Right renal pelvis (tissue), 4 donors: ENCODE data around the gene ZBTB20. TPM values are rescaled to one million over a fixed set of nuclear protein-coding genes. Genes with fewer than 3 reads are reported as not detected.

ENCODE experiments used
- DNase-seq, 4 donors: peaks; one replicate each; pipeline ENCODE4 v3.0.0-alpha.2; 2013; ENCODE audit warnings: low read depth in 4 of 4, low spot score in 3 of 4, missing footprints in 1 of 4
- polyA plus RNA-seq, 4 donors: library from polyadenylated mRNA; unstranded; fragments of 120-200 nt; gene quantifications; one replicate each; pipeline ENCODE4 v1.2.1, GENCODE V29; 2013; ENCODE audit not compliant: insufficient read length in 4 of 4

Gene ZBTB20
- polyA plus RNA-seq, 4 donors: 4.5 to 5.3 (median 4.9) TPM

DNA sequence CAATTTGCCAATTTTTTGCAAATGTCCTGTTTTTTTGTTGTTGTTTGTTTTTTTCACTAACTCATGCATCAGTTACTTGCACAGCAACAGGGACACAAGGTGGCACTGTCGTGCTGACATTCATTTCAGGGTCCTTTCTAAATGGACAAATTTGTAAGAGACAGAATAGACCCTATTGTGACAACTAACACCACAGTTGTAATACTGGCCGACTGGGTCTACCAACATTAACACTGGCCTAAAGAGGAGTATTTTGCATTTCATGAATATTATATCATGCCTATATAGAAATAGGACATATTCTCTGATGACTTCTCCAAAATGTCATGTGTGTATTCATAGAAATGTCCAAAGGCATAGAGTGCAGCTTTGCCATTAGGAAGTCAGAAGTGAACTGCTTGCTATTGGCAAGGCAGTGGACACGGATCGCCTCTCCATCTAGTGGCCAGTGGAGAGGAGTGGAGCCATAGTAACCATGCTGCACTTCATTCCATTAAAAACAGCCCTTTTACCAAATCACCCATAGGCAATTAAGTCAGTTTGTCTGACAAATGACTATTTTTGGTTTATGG is 54.8 kb downstream of the ZBTB20 start:
- peak in 1 of 4 donors; percentile 50 for DNase-seq

DNA sequence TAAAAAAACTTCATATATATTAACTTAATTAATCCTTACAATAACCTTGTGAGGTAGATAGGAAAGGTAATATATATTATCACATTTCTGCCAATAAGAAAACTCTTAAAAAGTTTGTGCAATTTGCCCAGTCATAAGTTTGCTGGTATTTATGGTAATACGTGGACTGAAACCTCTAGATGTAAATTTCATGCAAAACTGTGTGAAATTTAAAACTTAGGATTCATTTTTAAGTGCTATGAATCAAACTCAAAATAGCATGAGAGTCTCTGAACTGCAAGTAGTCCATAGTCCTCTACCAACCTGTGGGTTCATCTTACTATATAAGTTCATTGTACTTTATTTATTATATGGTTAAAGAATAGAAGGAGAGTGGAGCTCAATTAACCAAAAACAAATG is 56.4 kb downstream of the ZBTB20 start:
- DNase-seq: no peak

DNA sequence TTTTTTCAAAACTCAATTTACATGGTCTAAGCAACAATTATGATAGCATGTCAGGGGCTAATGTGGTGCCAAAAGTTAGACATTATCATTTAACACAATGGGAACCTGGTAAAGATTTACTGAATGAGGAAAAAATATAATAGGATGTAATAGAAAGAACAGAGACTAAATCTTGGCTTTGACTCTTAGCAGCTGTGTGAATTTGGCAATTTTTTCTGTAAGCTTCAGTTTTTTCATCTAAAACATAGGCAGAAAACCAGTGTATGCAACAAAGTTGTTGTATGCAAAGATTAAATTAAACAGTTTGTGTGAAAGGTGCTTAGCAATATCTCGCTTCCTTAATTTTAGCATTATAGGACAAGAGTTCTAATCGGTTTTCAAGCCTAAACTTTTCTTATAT is 57.6 kb downstream of the ZBTB20 start:
- DNase-seq: no peak

DNA sequence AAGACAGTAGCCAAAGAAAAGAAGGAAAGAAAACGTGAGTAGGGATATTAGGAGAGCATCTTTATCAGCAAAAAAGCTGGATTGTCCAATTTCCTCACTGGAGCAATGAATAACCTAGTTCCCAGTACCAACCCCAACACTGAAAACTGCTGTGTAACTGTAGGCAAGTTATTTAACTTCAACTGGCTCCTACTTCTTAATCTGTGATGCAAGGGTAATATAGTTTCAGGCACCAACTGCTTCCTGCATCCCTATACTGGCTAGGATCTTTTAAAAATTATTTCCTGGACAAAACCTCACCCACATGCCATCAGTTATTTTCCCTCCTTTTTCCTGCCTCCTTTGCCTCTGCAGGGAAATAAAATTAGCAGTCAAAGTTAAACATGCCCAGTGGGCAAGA is 59.6 kb downstream of the ZBTB20 start:
- no peak for DNase-seq

DNA sequence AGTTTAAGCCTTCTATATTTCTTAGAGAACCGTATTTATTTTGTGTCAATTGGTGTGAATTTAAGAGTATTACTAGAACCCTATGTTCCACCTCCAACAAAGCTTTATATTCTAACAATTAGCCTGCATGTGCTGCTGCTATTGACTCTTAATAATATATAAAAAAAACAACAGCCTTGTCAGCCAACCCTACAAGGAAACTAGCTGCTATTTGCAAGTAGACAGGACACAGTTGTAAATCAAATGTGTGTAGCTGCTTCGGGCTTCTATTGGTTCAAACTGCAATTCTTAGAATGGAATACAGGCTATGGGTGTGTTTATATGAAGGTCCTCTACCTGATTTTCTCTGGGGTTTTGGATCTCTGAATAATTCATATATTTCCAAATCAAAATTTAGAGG is 60.7 kb downstream of the ZBTB20 start:
- no peak for DNase-seq

DNA sequence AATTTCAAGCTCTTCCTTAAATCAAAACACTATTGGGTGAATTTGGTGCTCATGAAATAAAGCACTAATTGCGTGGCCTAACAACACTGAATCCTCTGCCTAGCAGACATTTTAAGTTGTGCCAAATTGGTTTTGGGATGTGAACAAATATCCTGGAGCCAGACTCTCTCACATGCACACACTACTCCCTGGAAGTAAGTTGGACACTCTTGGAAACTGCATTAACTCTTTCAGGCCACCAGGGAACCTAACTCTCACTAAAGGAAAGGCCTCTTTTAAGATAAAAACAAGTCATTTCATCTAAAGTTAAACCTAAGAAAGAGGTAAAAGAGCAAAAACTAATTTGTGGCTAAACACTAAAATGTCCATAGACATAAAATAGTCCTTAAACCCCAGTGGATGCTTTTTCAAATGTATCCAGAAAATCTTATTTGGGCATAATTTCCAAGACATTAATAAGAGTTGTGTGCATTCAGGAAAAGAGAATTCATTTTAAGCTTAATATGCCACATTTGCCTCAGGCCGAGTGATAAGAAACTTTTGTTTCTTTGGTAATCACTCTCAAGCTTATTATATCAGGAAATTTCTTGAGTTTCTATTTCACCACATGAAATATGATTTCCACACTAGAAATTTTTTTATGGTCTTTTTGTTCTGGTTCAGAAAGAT is 61.8 kb downstream of the ZBTB20 start:
- DNase-seq: no peak

DNA sequence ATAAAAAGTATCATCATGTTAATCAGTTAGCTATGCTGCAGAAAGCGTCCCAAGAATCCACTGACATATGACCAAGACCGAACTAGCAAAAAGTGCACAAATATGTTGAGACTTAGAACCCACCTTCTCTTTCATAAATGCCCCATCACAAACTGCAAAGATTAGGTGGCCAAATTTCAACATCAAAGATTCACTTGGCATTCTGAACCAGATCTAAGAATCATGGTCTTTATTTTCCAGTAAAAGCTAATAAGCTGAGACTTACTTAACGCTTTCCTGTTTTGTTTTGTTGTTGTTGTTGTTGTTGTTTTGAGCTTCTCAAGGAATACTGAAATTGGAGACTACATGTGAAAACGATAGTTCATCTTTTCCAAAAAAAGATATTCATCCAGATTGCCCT is 62.4 kb downstream of the ZBTB20 start:
- DNase-seq: no peak

DNA sequence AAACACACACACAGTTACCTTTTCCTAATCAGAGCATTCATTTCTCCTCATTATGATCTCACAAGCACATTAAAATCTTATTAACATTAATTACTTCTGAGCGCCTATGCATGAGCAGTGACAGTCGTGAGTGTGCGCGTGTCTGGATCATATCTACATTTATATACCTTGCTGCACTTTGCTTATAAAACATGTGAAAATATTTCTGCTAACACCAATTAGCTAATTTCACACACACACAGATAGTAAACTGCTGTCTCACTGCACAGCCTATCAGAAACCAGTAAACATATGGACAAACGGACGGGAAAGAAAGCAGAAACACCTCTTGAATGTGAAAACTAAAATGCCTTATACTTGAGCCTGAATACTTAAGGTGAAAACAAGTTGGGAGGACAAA is 64.8 kb downstream of the ZBTB20 start:
- no peak for DNase-seq

DNA sequence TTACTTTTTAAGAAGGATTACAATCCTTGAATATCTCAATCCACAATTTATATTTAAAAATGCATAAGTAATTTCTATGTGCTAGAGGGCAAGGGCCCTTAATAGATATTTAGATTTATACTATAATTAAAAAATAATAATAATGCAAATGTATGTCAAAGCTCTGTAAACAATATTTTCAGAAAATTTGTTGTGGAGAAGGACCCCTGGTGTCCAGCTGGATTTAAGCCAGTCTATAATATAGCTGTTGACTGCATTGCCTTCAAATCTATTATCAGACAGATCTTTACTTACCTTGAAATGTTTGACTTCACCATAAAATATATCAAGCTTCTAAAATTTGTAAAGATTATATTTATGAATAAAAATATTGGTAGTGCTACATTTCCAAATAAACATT is 65.6 kb downstream of the ZBTB20 start:
- no peak for DNase-seq

DNA sequence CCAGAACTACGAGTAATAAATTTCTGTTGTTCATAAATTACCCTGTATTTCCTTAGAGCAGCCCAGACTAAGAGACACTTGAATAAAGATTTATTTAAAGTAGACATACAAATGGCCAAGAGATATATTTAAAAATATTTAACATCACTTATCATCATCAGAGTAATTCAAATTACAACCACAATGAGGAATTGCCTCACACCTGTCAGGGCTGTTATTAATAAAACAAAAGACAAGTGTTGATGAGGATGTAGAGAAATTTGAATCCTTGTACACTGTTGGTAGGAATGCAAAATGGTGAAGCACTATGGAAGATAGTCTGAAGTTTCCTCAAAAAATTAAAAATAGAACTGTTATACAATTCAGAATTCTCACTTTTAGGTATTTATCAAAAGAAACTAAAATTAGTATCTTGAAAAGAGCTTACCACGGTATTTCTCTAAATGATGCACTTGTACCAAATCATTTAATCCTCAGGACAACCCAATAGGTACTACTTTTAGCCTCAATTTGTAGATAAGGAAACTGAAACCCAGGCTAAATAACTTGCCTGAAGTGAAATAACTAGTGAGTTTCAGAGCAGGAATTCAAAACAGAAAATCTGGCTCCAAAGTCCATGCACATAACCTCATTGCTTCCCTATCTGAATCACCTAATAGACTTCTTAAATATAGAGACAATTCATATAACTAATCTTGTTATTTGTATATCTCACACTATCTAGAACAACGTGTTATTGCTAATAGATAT is 69.4 kb downstream of the ZBTB20 start:
- DNase-seq: no peak

DNA sequence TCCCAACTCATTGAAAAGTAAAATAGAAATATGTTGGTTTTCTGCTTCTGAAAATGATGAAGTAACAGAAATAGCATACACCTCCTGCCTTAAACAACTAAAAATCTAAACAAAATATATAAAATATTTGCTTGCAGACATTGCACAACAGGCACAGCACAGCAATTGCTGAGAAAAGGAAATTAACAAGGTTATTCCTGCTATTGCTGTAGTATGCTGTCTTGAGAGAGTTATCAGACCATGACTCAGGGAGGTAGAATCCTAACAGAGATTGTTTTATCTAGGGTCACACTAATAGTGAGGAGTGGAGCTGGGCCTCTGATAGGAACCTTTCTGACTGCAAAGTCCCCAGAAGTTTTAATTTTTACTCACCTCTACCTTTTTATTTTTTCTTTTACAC is 72.6 kb downstream of the ZBTB20 start:
- no peak for DNase-seq

DNA sequence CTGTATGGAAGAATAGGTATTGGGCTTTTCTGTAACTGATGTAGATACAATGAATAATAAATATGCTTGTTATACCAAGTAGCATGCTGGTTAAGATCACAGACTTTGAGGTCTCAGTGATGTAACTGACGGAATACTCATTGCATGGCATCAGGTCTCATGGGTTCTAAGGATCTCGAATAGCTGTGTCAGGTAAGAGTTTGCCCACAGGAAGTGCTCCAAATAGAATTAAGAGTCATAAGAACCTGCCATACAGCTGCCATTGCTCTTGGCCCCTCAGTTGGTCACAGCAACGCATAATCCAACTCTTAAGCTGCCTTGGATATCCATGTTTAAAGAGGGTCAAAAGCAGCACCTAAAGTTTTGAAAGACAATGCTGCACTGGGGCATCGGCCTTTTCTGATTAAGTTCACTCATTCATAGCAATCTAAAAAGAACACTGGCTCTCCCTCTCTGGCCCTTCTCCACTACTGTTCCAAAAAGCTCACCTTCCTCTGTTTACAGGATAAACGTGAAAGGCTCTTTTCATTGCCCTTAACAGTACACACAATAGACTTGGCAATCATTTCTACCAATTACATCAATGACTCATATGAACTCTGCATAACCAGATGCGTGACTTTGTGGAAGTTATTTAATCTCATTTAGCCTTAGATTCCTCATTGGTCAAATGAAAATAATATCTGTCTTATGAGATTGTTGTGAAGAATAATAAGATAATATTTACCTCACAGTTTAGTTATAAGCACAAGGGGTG is 74.6 kb downstream of the ZBTB20 start:
- DNase-seq: no peak

DNA sequence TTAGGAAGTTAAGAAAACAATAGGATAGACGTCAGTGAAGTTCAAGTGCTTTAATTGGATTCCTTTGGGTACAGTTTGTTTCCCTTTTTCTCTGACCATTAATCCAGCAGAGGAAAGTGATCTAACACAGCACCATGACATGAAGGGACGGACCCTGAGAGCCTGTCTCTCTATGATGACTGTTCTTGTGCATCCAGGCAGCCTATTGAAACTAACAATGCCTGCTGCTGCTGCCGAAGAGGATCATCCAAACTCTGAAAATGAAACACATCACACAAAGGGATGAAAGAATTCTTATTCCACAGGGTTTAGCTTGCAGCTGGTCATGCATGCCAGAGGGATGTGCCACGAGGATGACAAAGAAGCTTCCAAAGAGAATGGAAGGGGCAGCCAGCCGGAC is 75.5 kb downstream of the ZBTB20 start:
- DNase-seq: peak in 2 of 4 donors; percentile 10

DNA sequence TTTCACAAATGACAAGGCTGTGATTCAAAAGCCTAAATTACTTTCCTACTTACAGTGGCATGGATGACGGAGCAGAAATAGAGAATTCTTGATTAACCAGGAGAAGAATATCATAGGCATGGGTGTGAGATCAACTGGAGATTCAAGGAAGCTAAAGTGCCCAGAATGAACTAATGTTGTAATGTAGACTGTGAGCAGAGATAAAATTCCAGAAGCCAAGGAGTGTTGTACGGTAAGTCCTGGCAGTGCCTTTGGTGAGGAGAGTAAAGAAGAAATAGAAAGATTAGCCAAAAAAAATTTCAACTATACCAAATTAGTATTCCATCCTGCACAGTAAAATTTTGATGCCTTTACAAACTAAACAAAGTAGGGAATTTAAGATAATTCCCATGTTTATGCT is 75.9 kb downstream of the ZBTB20 start:
- no peak for DNase-seq

DNA sequence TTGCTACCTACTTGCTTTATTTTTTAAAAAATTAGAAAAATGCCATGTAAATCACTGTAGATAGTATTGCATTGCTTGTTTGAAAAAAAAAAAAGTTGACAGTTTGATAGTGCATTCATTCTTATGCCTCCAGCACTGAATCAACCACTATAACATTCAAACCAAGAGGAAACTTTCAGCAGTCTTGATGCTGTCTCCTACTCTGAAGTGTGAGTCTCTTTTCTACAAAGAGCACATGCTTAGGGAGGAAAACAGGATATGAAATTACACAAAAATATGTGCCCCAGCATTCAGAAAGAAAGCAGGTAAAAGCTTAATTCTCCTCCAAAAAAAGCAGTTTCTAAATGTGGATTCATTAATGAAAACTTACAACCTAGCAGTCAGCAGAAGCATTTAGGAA is 78.3 kb downstream of the ZBTB20 start:
- no peak for DNase-seq

DNA sequence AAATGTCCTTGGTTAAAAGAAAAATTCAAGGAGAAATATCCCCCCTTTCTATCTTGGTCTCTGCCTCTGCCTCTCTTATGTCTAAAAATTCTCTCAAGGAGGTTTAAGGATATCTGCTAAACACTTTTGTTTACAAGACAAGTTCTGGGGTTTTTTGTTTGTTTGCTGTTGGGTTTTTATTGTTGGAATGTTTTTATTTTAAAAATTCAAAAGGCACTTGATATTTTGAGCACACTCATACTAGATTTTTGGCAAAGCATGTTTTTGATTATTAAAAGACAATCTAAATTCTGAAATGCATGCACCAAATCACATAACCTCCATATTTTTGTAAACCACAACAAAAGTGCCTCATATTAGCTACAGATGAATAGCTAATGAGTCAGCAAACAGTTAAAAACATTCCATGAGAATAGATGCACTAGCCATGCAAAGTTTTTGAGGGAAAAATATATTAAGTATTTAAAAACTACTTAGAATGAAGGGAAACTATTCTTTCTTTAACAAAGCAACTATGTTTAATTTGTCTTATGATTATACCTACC is 84.6 kb downstream of the ZBTB20 start:
- no peak for DNase-seq

DNA sequence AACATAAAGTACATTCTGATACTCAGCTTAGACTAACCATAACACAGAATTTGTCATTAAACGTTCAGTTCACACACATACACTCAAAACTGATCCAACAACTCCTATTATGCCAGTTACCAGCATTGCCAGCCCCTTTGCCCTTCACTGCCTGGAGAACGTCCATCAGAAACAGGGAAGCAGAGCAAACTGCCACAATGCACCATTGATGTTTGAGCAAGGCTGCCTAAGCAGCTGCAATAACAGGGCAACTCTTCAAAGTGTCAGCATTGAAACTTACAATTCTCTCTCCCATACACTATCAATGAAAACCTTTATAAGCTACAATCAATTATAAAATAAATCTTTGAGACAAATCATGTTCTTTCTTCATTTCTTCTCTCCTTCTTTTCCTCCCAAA is 85.1 kb downstream of the ZBTB20 start:
- DNase-seq: no peak

DNA sequence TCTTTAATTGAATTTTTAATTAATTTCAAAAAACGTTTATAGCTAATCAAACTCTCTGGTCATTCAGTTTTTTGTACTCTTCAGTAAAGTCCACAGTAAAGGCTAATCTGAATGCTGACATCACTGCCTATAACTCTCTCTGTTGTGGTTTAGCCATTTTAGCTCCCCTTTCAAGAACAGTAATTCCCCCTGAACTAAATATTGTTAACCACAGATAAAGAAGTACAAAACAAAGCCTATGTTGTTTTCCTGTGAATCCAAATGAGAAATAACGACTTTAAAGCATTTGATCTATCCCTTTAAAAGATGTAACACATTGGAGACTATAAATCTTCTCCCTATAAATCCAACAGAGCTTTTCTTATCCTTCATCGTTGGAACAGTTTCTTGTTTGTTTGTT is 94.2 kb downstream of the ZBTB20 start:
- DNase-seq: no peak

DNA sequence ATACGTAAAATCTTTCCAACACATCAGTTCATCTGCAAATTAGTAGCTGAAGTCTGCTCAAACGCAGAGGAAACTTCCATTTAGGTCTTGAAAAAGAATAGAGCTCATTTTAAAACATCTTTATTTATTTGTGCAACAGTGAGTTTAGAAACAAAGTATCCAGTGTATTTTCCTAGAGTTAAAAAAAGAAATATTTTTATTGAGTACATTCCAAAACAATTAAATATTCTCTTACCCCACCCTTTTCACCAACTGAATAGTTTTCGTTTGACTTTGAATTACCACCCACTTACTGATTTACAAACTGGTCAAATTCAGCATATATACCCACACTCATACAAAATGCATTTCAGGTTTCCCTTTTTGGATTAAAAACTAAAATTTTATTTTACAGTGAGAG is 104.7 kb downstream of the ZBTB20 start:
- no peak for DNase-seq

DNA sequence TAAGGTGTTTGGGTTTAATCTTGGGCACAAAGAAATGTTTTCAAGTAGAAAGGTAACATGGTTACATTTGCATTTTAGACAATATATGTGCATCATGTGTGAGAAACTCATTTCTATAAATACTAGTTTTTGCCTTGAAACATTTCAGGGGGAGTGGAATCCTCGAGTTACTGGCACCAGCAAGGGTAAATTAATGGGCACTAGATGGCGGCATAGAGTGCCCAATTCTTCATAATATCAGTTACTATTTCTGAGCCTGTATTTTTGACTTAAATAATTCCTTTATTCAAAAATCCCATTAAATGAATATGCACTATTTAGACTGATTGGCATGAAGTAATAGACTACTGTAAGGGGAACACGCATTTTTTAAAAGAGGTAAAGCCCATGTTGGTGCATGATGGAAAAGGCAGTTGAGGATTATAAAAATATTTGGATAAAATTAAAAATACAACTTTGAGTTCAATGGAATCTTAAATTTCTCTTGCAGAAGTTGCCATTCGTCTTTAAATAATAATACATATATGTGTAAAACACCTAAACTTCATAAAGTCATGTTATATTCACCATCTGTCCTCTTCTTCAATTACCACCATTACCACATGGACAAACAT is 106.3 kb downstream of the ZBTB20 start:
- no peak for DNase-seq

DNA sequence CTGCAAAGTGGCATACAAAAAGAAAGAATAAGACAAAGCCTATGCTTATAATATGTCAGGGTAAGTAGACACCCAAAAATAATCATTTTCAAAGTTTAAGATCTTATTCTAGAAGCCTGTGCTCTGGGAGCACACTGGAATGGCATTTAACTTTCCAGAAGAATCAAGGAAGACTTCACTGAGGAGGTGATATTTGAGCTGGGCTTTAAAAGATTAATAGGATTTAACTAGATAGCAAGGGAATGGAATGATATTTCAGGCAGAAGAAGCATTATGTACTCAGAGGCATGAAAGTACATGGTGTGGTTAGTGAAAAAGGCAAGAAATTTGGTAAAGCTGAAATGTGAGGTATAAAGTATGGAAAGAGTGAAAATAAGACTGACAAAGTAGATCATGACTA is 106.8 kb downstream of the ZBTB20 start:
- DNase-seq: no peak
